ENCODE measurements around the gene DCUN1D1.

GRCh38 chr3:182962166-182962565 lies 18.2 kb downstream of the DCUN1D1 start:
- TF ChIP-seq, protein P1, sequence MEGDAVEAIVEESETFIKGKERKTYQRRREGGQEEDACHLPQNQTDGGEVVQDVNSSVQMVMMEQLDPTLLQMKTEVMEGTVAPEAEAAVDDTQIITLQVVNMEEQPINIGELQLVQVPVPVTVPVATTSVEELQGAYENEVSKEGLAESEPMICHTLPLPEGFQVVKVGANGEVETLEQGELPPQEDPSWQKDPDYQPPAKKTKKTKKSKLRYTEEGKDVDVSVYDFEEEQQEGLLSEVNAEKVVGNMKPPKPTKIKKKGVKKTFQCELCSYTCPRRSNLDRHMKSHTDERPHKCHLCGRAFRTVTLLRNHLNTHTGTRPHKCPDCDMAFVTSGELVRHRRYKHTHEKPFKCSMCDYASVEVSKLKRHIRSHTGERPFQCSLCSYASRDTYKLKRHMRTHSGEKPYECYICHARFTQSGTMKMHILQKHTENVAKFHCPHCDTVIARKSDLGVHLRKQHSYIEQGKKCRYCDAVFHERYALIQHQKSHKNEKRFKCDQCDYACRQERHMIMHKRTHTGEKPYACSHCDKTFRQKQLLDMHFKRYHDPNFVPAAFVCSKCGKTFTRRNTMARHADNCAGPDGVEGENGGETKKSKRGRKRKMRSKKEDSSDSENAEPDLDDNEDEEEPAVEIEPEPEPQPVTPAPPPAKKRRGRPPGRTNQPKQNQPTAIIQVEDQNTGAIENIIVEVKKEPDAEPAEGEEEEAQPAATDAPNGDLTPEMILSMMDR (IDR thresholded peaks at IDR 0.05): no peak
- TF ChIP-seq POLR2A (IDR thresholded peaks at IDR 0.05): no peak

All from thyroid gland (tissue), 4 donors.